Stomach smooth muscle (tissue), 2 donors: ENCODE results near the gene SFXN5.

ENCODE experiments used
- H3K27ac ChIP-seq: one replicate; pipeline ENCODE4 v1.7.0; 2013; ENCODE audit warnings: mild to moderate bottlenecking, low read length, inconsistent platforms
- H3K27me3 ChIP-seq, 2 donors: one replicate each; pipeline ENCODE4 v1.7.0; 2013; ENCODE audit warnings: low read length in 2 of 2; ENCODE audit not compliant: insufficient read depth in 2 of 2, control insufficient read depth in 1 of 2
- H3K36me3 ChIP-seq, 2 donors: one replicate each; pipeline ENCODE4 v1.7.0; 2013; ENCODE audit warnings: low read length in 2 of 2; ENCODE audit not compliant: control insufficient read depth in 2 of 2, insufficient read depth in 2 of 2
- H3K4me1 ChIP-seq: one replicate; pipeline ENCODE4 v1.7.0; 2013; ENCODE audit warnings: low read length; ENCODE audit not compliant: control insufficient read depth, insufficient read depth
- H3K4me3 ChIP-seq, 2 donors: one replicate each; pipeline ENCODE4 v1.7.0; 2013; ENCODE audit warnings: low read length in 2 of 2
- H3K9ac ChIP-seq, 2 donors: one replicate each; pipeline ENCODE4 v1.7.0; 2013; ENCODE audit warnings: low read length in 2 of 2, mild to moderate bottlenecking in 1 of 2
- H3K9me3 ChIP-seq, 2 donors: one replicate each; pipeline ENCODE4 v1.7.0; 2013; ENCODE audit warnings: low read length in 2 of 2; ENCODE audit not compliant: control insufficient read depth in 2 of 2
- donor health status: healthy.
- donor health status: Pancreatic carcinoma.

Gene SFXN5

GRCh38 chr2:73084971-73085370 is 13.5 kb upstream of the SFXN5 start:
- Histone ChIP-seq H3K9me3 (no peaks in the 10 kb centered on the region), H3K4me3 (no peak overlapping the region), H3K9ac (no peak overlapping the region), H3K27ac (no peak overlapping the region), H3K36me3 (peaks cover 13 to 32% of the 10 kb centered on the region in 2 donors), H3K4me1 (peaks cover 17% of the 10 kb centered on the region), H3K27me3 (no peaks in the 10 kb centered on the region)

- Histone ChIP-seq H3K9ac (no peak overlapping the region), H3K36me3 (peaks cover 13 to 32% of the 10 kb centered on the region in 2 donors), H3K4me1 (peaks cover 12% of the 10 kb centered on the region), H3K4me3 (no peak overlapping the region), H3K27ac (no peak overlapping the region), H3K9me3 (no peaks in the 10 kb centered on the region), H3K27me3 (no peaks in the 10 kb centered on the region)
Observed at GRCh38 chr2:73083886-73084800, 12.6 kb upstream of the SFXN5 start.

- H3K27me3 ChIP-seq = no peaks in the 10 kb centered on the region
- H3K27ac ChIP-seq = no peak overlapping the region
- H3K4me3 ChIP-seq = no peak overlapping the region
- H3K9ac ChIP-seq = no peak overlapping the region
- no peaks in the 10 kb centered on the region for H3K9me3 ChIP-seq
- H3K36me3 ChIP-seq = peaks cover 8 to 29% of the 10 kb centered on the region in 2 donors
- H3K4me1 ChIP-seq = peaks cover 7% of the 10 kb centered on the region
Observed at GRCh38 chr2:73082523-73083410, 11.3 kb upstream of the SFXN5 start.

GRCh38 chr2:73081181-73081671 is 9.7 kb upstream of the SFXN5 start:
- no peak overlapping the region for H3K27ac ChIP-seq
- no peaks in the 10 kb centered on the region for H3K27me3 ChIP-seq
- H3K4me3 ChIP-seq = no peak overlapping the region
- no peak overlapping the region for H3K9ac ChIP-seq
- H3K9me3 ChIP-seq = no peaks in the 10 kb centered on the region
- peaks cover 3 to 21% of the 10 kb centered on the region in 2 donors for H3K36me3 ChIP-seq
- peaks cover 5% of the 10 kb centered on the region for H3K4me1 ChIP-seq

- peaks cover 0 to 21% of the 10 kb centered on the region in 2 donors for H3K36me3 ChIP-seq
- H3K27me3 ChIP-seq = no peaks in the 10 kb centered on the region
- no peaks in the 10 kb centered on the region for H3K9me3 ChIP-seq
- no peak overlapping the region for H3K9ac ChIP-seq
- H3K4me1 ChIP-seq = peaks cover 8% of the 10 kb centered on the region
- no peak overlapping the region for H3K4me3 ChIP-seq
- no peak overlapping the region for H3K27ac ChIP-seq
Observed at GRCh38 chr2:73080321-73081131, 9.0 kb upstream of the SFXN5 start.

- no peaks in the 10 kb centered on the region for H3K27me3 ChIP-seq
- no peak overlapping the region for H3K27ac ChIP-seq
- no peaks in the 10 kb centered on the region for H3K9me3 ChIP-seq
- no peak overlapping the region for H3K9ac ChIP-seq
- peaks cover 0 to 21% of the 10 kb centered on the region in 2 donors for H3K36me3 ChIP-seq
- no peak overlapping the region for H3K4me3 ChIP-seq
- H3K4me1 ChIP-seq = peaks cover 4% of the 10 kb centered on the region
Observed at GRCh38 chr2:73079636-73080035, 8.1 kb upstream of the SFXN5 start.

- no peak overlapping the region for H3K4me3 ChIP-seq
- H3K36me3 ChIP-seq = peaks cover 0 to 16% of the 10 kb centered on the region in 2 donors
- peaks cover 4% of the 10 kb centered on the region for H3K4me1 ChIP-seq
- no peaks in the 10 kb centered on the region for H3K9me3 ChIP-seq
- H3K27me3 ChIP-seq = no peaks in the 10 kb centered on the region
- H3K9ac ChIP-seq = no peak overlapping the region
- no peak overlapping the region for H3K27ac ChIP-seq
Observed at GRCh38 chr2:73078457-73079411, 7.2 kb upstream of the SFXN5 start.

GRCh38 chr2:73077424-73077795 is 5.9 kb upstream of the SFXN5 start:
- H3K9me3 ChIP-seq = no peaks in the 10 kb centered on the region
- H3K36me3 ChIP-seq = peaks cover 0 to 13% of the 10 kb centered on the region in 2 donors
- no peaks in the 10 kb centered on the region for H3K27me3 ChIP-seq
- H3K27ac ChIP-seq = no peak overlapping the region
- H3K9ac ChIP-seq = peak overlapping the region in 1 of 2 donors; percentile 5
- peaks cover 4% of the 10 kb centered on the region for H3K4me1 ChIP-seq
- no peak overlapping the region for H3K4me3 ChIP-seq

- Histone ChIP-seq H3K4me1 (peaks cover 9% of the 10 kb centered on the region), H3K36me3 (peaks cover 0 to 11% of the 10 kb centered on the region in 2 donors), H3K27me3 (no peaks in the 10 kb centered on the region), H3K9me3 (no peaks in the 10 kb centered on the region), H3K4me3 (no peak overlapping the region), H3K27ac (no peak overlapping the region), H3K9ac (no peak overlapping the region)
Observed at GRCh38 chr2:73076701-73077423, 5.3 kb upstream of the SFXN5 start.
